HepG2 (cell line): ENCODE measurements around the gene BCAS3. TPM values are rescaled to one million over a fixed set of nuclear protein-coding genes. Genes with fewer than 3 reads are reported as not detected.

Experiments
- ATAC-seq: fragments of 200-7000 bp; cut with Tn5 transposase; 3 replicates; pipeline ENCODE4 v1.9.1; 2020; ENCODE audit warnings: mild to moderate bottlenecking, moderate library complexity
- BruUV-seq: library from RNA; stranded (reverse); fragments of 400-500 nt; replicated peaks from 2 replicates; lab custom pipeline; 2021; lab: Mats Ljungman, UMichigan
- CTCF ChIA-PET: fragments of 300-600 bp; formaldehyde crosslinking; extraction: SDS; loops from one replicate; lab custom pipeline; 2021; ENCODE audit warnings: low total read pairs, inconsistent platforms, low intra/inter-chr PET ratio; lab: Yijun Ruan, JAX
- POLR2A ChIA-PET: fragments of 350-600 bp; sonication (Branson Sonifier 250); formaldehyde crosslinking; loops from one replicate; lab custom pipeline; 2020; ENCODE audit warnings: antibody characterized with exemption, inconsistent platforms; lab: Yijun Ruan, JAX
- DNase-seq: peaks from one replicate; pipeline ENCODE4 v3.0.0-alpha.2; 2015; ENCODE audit warnings: low spot score
- FAIRE-seq: peaks from 3 replicates; lab custom pipeline; 2011; peaks lifted over from hg19 to GRCh38; lab: Jason Lieb, UNC
- H2AFZ ChIP-seq: one replicate; pipeline ENCODE4 v1.6.1; 2011; ENCODE audit warnings: low read length, inconsistent platforms
- H3K27ac ChIP-seq: fragments of 300-600 bp; 3 replicates; pipeline ENCODE4 v1.8.0; 2011; ENCODE audit warnings: mixed run types, mild to moderate bottlenecking, mixed read lengths, low read length, inconsistent platforms; ENCODE audit not compliant: insufficient read depth; ENCODE audit errors: extremely low read length
- H3K27me3 ChIP-seq, 2 experiments: fragments of 200-600 bp in 1 of 2; 2 replicates in 1 of 2; 3 replicates in 1 of 2; pipeline versions ENCODE4 v1.6.0 to v1.8.0; 2011; ENCODE audit warnings: low read length in 2 of 2, mild to moderate bottlenecking in 2 of 2, moderate library complexity in 2 of 2, inconsistent platforms in 1 of 2; ENCODE audit not compliant: insufficient read depth in 2 of 2, control insufficient read depth in 1 of 2
- H3K36me3 ChIP-seq, 2 experiments: fragments of 200-600 bp in 1 of 2; replicated peaks in 1 of 2; 2 replicates in 1 of 2; 3 replicates in 1 of 2; pipeline versions ENCODE4 v1.5.1 to v1.8.0; 2011; ENCODE audit warnings: low read length in 2 of 2, inconsistent platforms in 1 of 2; ENCODE audit not compliant: insufficient read depth in 2 of 2, control insufficient read depth in 1 of 2
- H3K4me1 ChIP-seq: 2 replicates; pipeline ENCODE4 v1.5.1; 2012; ENCODE audit warnings: low read length, inconsistent platforms; ENCODE audit not compliant: insufficient read depth
- H3K4me2 ChIP-seq: 2 replicates; pipeline ENCODE4 v1.6.0; 2011; ENCODE audit warnings: low read depth, low read length, inconsistent platforms
- H3K4me3 ChIP-seq, 3 experiments: fragments of 200-600 bp in 1 of 3; sonication (generic), shearing (Covaris generic) in 1 of 3; replicated peaks in 1 of 3; 2 replicates each; pipeline ENCODE4 v1.5.1; 2011 to 2016; ENCODE audit warnings: low read length in 3 of 3, inconsistent platforms in 2 of 3, low read depth in 2 of 3, mild to moderate bottlenecking in 2 of 3, control low read depth in 1 of 3, mixed read lengths in 1 of 3; ENCODE audit not compliant: insufficient read depth in 1 of 3
- H3K79me2 ChIP-seq: one replicate; pipeline ENCODE4 v1.6.1; 2011; ENCODE audit warnings: low read length, inconsistent platforms; ENCODE audit not compliant: insufficient read depth
- H3K9ac ChIP-seq: 2 replicates; pipeline ENCODE4 v1.6.0; 2011; ENCODE audit warnings: mild to moderate bottlenecking, low read depth, low read length, inconsistent platforms; ENCODE audit not compliant: insufficient read depth
- H3K9me3 ChIP-seq: 2 replicates; pipeline ENCODE4 v1.5.1; 2012; ENCODE audit warnings: mild to moderate bottlenecking, low read length
- H4K20me1 ChIP-seq: 2 replicates; pipeline ENCODE4 v1.6.0; 2011; ENCODE audit warnings: inconsistent platforms, mild to moderate bottlenecking, low read length, moderate library complexity; ENCODE audit not compliant: insufficient read depth
- GATAD2A ChIP-seq: IDR thresholded peaks from 2 replicates; pipeline ENCODE4 v1.6.1; 2016
- HHEX ChIP-seq: IDR thresholded peaks from 2 replicates; pipeline ENCODE4 v1.6.1; 2016; ENCODE audit warnings: control low read depth
- NFKB2 ChIP-seq: sonication (generic); formaldehyde crosslinking; IDR thresholded peaks from 2 replicates; pipeline ENCODE4 v1.4.0; 2020; ENCODE audit warnings: missing genetic modification reagents, borderline replicate concordance
- RBFOX2 ChIP-seq: fragments of 200-400 bp; formaldehyde crosslinking; IDR thresholded peaks from 2 replicates; pipeline ENCODE4 v1.6.1; 2017; ENCODE audit warnings: low read depth, mild to moderate bottlenecking, low read length
- RBM39 ChIP-seq: fragments of 200-400 bp; formaldehyde crosslinking; IDR thresholded peaks from one replicate; pipeline ENCODE4 v1.6.1; 2018; ENCODE audit warnings: antibody characterized with exemption, mild to moderate bottlenecking, low read depth, low read length; ENCODE audit not compliant: poor library complexity, severe bottlenecking
- SP1 ChIP-seq, 2 experiments: fragments of 450-650 bp in 1 of 2; sonication (generic) in 1 of 2; formaldehyde crosslinking in 1 of 2; IDR thresholded peaks; 2 replicates each; pipeline versions ENCODE4 v1.4.0 to v1.6.1; 2016 to 2020; ENCODE audit warnings: missing genetic modification reagents in 1 of 2
- WIZ ChIP-seq: sonication (generic); formaldehyde crosslinking; IDR thresholded peaks from 2 replicates; pipeline ENCODE4 v1.5.1; 2020; ENCODE audit warnings: mild to moderate bottlenecking, missing genetic modification reagents
- ZIK1 ChIP-seq: sonication (generic); formaldehyde crosslinking; IDR thresholded peaks from 2 replicates; pipeline ENCODE4 v1.5.0; 2020; ENCODE audit warnings: mild to moderate bottlenecking, low read depth, missing genetic modification reagents, borderline replicate concordance
- ZNF260 ChIP-seq: sonication (generic); formaldehyde crosslinking; IDR thresholded peaks from 2 replicates; pipeline ENCODE4 v1.4.0; 2020; ENCODE audit warnings: missing genetic modification reagents, low read depth, mild to moderate bottlenecking, borderline replicate concordance
- ZNF296 ChIP-seq: sonication (generic); formaldehyde crosslinking; conservative IDR thresholded peaks from 2 replicates; pipeline ENCODE4 v1.5.0; 2020; ENCODE audit warnings: mild to moderate bottlenecking, missing genetic modification reagents
- ZNF350 ChIP-seq: sonication (generic); formaldehyde crosslinking; IDR thresholded peaks from 2 replicates; pipeline ENCODE4 v1.4.0; 2020; ENCODE audit warnings: mild to moderate bottlenecking, low read depth, missing genetic modification reagents, borderline replicate concordance
- ZNF713 ChIP-seq: sonication (generic); formaldehyde crosslinking; IDR thresholded peaks from 2 replicates; pipeline ENCODE4 v1.4.0; 2020; ENCODE audit warnings: mild to moderate bottlenecking, missing genetic modification reagents
- WGBS: methylation state at CpG from one replicate; pipeline ENCODE4 v1.1.6; 2017; ENCODE audit warnings: low lambda C conversion rate; 5-methylcytosine and 5-hydroxymethylcytosine counted together
- in situ Hi-C: cut with HindIII; loops from 2 replicates; pipeline ENCODE4 v1.10.0; 2017; ENCODE audit warnings: low pct_unique_long_range_greater_than_20kb; ENCODE audit not compliant: extremely low pct_ligation_motif_present
- intact Hi-C: fragments of 100-400 bp; cut with micrococcal nuclease; formaldehyde crosslinking; loops from one replicate; pipeline ENCODE4 v1.10.0; 2022; ENCODE audit not compliant: unreplicated experiment
- polyA plus RNA-seq, 8 experiments: library from polyadenylated mRNA; depleted of rRNA in 3 of 8; stranded (reverse) in 7 of 8; unstranded in 1 of 8; fragments of >200 nt; fragmentation: Illumina TruSeq in 4 of 8; extraction: Trizol in 4 of 8; gene quantifications; 2 replicates each; pipeline versions ENCODE4 v1.2.1 to v1.2.3, GENCODE V29; 2011 to 2016; ENCODE audit warnings: low read depth in 4 of 8, missing spikeins in 1 of 8, mixed read lengths in 1 of 8; ENCODE audit not compliant: insufficient read depth in 1 of 8
- total RNA-seq, 5 experiments: library from RNA; depleted of rRNA; stranded (reverse); fragments of >200 nt; fragmentation: Illumina TruSeq; extraction: Trizol; gene quantifications; 2 replicates each; pipeline ENCODE4 v1.2.3, GENCODE V29; 2016; ENCODE audit warnings: low read depth in 1 of 5
- TF ChIP-seq, protein P1 (sequence below): IDR thresholded peaks from 2 replicates; pipeline ENCODE4 v1.6.1; 2016; ENCODE audit warnings: low read depth, borderline replicate concordance
- TF ChIP-seq, protein P2 (sequence below): IDR thresholded peaks from 2 replicates; pipeline ENCODE4 v1.4.0; 2020; ENCODE audit warnings: mild to moderate bottlenecking, missing genetic modification reagents
- TF ChIP-seq, protein P3 (sequence below): sonication (generic); formaldehyde crosslinking; IDR thresholded peaks from 2 replicates; pipeline ENCODE4 v1.5.1; 2020; ENCODE audit warnings: mild to moderate bottlenecking, missing genetic modification reagents, moderate library complexity
- TF ChIP-seq, protein P4 (sequence below): IDR thresholded peaks from 2 replicates; pipeline ENCODE4 v1.6.1; 2016; ENCODE audit warnings: missing compliant biosample characterization, missing genetic modification reagents, borderline replicate concordance
- TF ChIP-seq, protein P5 (sequence below): IDR thresholded peaks from 2 replicates; pipeline ENCODE4 v1.6.1; 2012; ENCODE audit warnings: low read depth, low read length, improper control_type of control experiment

BCAS3 gene
- total and polyA plus RNA-seq, 2 of the 13 experiments (the other 11 are each of a cell fraction or from before 2014, with no cell fraction given): 10.7 to 11.2 TPM

DNA sequence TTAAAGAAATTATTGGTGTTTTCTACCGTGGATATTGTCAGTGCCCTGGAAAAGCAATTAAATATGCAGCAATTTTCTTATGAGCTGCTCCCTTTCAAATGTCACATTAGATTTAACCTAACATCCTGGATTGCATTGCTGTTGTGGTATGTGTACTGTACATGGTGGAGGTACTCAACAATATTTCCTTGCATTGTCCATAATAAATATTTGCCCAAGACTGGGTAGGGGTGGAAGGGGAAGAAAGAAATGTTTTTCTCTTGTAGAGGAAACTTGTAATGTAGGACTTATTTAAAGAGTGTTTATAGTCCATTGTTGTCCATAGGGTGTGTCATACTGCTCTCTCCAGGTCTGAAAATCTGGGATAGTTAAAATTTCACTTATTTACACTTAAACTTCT, 375.8 kb downstream of the BCAS3 start:
- ChIA-PET CTCF (no interaction called here), POLR2A (no interaction called here)
- Histone ChIP-seq H3K27ac (no peak overlapping the region), H3K9ac (no peak overlapping the region), H3K27me3 (no peaks in the 10 kb centered on the region), H3K4me1 (no peaks in the 10 kb centered on the region), H2AFZ (no peak overlapping the region), H3K4me2 (no peak overlapping the region), H3K79me2 (no peaks in the 10 kb centered on the region)
- ATAC-seq: no peak
- TF ChIP-seq, protein P1, sequence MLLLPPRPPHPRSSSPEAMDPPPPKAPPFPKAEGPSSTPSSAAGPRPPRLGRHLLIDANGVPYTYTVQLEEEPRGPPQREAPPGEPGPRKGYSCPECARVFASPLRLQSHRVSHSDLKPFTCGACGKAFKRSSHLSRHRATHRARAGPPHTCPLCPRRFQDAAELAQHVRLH (CRISPR knock-in tag): no peak
- TF ChIP-seq RBM39 (no peak), RBFOX2 (no peak), GATAD2A (CRISPR knock-in tag) (no peak), WIZ (CRISPR knock-in tag) (no peak), ZNF260 (CRISPR knock-in tag) (no peak), HHEX (CRISPR knock-in tag) (no peak), ZNF296 (no peak), NFKB2 (no peak), ZNF713 (CRISPR knock-in tag) (no peak), ZIK1 (CRISPR knock-in tag) (no peak), SP1 (IDR thresholded peaks at IDR 0.05) (no peak), SP1 (CRISPR knock-in tag; IDR thresholded peaks at IDR 0.05) (no peak), ZNF350 (CRISPR knock-in tag) (no peak)
- TF ChIP-seq, protein P2, sequence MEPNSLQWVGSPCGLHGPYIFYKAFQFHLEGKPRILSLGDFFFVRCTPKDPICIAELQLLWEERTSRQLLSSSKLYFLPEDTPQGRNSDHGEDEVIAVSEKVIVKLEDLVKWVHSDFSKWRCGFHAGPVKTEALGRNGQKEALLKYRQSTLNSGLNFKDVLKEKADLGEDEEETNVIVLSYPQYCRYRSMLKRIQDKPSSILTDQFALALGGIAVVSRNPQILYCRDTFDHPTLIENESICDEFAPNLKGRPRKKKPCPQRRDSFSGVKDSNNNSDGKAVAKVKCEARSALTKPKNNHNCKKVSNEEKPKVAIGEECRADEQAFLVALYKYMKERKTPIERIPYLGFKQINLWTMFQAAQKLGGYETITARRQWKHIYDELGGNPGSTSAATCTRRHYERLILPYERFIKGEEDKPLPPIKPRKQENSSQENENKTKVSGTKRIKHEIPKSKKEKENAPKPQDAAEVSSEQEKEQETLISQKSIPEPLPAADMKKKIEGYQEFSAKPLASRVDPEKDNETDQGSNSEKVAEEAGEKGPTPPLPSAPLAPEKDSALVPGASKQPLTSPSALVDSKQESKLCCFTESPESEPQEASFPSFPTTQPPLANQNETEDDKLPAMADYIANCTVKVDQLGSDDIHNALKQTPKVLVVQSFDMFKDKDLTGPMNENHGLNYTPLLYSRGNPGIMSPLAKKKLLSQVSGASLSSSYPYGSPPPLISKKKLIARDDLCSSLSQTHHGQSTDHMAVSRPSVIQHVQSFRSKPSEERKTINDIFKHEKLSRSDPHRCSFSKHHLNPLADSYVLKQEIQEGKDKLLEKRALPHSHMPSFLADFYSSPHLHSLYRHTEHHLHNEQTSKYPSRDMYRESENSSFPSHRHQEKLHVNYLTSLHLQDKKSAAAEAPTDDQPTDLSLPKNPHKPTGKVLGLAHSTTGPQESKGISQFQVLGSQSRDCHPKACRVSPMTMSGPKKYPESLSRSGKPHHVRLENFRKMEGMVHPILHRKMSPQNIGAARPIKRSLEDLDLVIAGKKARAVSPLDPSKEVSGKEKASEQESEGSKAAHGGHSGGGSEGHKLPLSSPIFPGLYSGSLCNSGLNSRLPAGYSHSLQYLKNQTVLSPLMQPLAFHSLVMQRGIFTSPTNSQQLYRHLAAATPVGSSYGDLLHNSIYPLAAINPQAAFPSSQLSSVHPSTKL (CRISPR knock-in tag): no peak
- TF ChIP-seq, protein P3, sequence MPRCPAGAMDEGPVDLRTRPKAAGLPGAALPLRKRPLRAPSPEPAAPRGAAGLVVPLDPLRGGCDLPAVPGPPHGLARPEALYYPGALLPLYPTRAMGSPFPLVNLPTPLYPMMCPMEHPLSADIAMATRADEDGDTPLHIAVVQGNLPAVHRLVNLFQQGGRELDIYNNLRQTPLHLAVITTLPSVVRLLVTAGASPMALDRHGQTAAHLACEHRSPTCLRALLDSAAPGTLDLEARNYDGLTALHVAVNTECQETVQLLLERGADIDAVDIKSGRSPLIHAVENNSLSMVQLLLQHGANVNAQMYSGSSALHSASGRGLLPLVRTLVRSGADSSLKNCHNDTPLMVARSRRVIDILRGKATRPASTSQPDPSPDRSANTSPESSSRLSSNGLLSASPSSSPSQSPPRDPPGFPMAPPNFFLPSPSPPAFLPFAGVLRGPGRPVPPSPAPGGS (CRISPR knock-in tag): no peak
- TF ChIP-seq, protein P4, sequence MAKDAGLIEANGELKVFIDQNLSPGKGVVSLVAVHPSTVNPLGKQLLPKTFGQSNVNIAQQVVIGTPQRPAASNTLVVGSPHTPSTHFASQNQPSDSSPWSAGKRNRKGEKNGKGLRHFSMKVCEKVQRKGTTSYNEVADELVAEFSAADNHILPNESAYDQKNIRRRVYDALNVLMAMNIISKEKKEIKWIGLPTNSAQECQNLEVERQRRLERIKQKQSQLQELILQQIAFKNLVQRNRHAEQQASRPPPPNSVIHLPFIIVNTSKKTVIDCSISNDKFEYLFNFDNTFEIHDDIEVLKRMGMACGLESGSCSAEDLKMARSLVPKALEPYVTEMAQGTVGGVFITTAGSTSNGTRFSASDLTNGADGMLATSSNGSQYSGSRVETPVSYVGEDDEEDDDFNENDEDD (CRISPR knock-in tag): no peak
- TF ChIP-seq, protein P5, sequence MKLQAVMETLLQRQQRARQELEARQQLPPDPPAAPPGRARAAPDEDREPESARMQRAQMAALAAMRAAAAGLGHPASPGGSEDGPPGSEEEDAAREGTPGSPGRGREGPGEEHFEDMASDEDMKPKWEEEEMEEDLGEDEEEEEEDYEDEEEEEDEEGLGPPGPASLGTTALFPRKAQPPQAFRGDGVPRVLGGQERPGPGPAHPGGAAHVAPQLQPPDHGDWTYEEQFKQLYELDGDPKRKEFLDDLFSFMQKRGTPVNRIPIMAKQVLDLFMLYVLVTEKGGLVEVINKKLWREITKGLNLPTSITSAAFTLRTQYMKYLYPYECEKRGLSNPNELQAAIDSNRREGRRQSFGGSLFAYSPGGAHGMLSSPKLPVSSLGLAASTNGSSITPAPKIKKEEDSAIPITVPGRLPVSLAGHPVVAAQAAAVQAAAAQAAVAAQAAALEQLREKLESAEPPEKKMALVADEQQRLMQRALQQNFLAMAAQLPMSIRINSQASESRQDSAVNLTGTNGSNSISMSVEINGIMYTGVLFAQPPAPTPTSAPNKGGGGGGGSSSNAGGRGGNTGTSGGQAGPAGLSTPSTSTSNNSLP: no peak
- TF ChIP-seq, all 625 proteins: peak for 0
- intact Hi-C loops: no loop called here
- 68% methylated on average over 1 of the region's 1 CpG for WGBS
- H4K20me1 ChIP-seq: no peaks in the 10 kb centered on the region
- H3K36me3 ChIP-seq: no peaks in the 10 kb centered on the region
- BruUV-seq: no TSS peak
- no peak overlapping the region for H3K4me3 ChIP-seq
- in situ Hi-C loops: no loop called here
- H3K9me3 ChIP-seq: no peaks in the 10 kb centered on the region
- FAIRE-seq (no peak), DNase-seq (no peak)
